GM21825 (cell line): Measurements from ENCODE around the gene DNAH17.

Experiments used
- ATAC-seq: cut with Tn5 transposase; IDR thresholded peaks from one replicate; pipeline ENCODE4 v1.9.1; 2021; ENCODE audit warnings: mild to moderate bottlenecking, moderate library complexity; ENCODE audit not compliant: unreplicated experiment

Gene DNAH17

GRCh38 chr17:78546476-78546875 is 30.7 kb downstream of the DNAH17 start:
- no peak for ATAC-seq

GRCh38 chr17:78544881-78545755 is 32.1 kb downstream of the DNAH17 start:
- no peak for ATAC-seq

GRCh38 chr17:78541488-78542206 is 35.5 kb downstream of the DNAH17 start:
- ATAC-seq = no peak

GRCh38 chr17:78539781-78540180 is 37.4 kb downstream of the DNAH17 start:
- no peak for ATAC-seq

GRCh38 chr17:78538033-78538776 is 39.0 kb downstream of the DNAH17 start:
- no peak for ATAC-seq

- ATAC-seq = no peak
These were observed 39.9 kb downstream of the DNAH17 start for GRCh38 chr17:78537217-78537860.

GRCh38 chr17:78535273-78536197 is 41.7 kb downstream of the DNAH17 start:
- ATAC-seq = no peak

- no peak for ATAC-seq
These were observed 42.5 kb downstream of the DNAH17 start for GRCh38 chr17:78534492-78535272.

GRCh38 chr17:78532922-78533640 is 44.1 kb downstream of the DNAH17 start:
- ATAC-seq = no peak

- ATAC-seq = no peak
These were observed 44.9 kb downstream of the DNAH17 start for GRCh38 chr17:78532311-78532710.

- ATAC-seq = no peak
These were observed 46.5 kb downstream of the DNAH17 start for GRCh38 chr17:78530675-78531074.

GRCh38 chr17:78529871-78530670 is 47.1 kb downstream of the DNAH17 start:
- ATAC-seq = no peak

GRCh38 chr17:78529251-78529650 is 47.9 kb downstream of the DNAH17 start:
- no peak for ATAC-seq

GRCh38 chr17:78528541-78528940 is 48.7 kb downstream of the DNAH17 start:
- no peak for ATAC-seq

- ATAC-seq = no peak
These were observed 49.9 kb downstream of the DNAH17 start for GRCh38 chr17:78527345-78527744.

GRCh38 chr17:78526231-78527025 is 50.8 kb downstream of the DNAH17 start:
- no peak for ATAC-seq
